ENCODE data around the gene CRIP2.

- TF ChIP-seq CTCF (IDR thresholded peaks at IDR 0.05) (no peak), POLR2A (IDR thresholded peaks at IDR 0.05) (no peak)
Measured at GRCh38 chr14:105464501-105464900, 10.1 kb upstream of the CRIP2 start.
